Mucosa of gallbladder (tissue), 1 donor: Measurements from ENCODE around the gene SYMPK. TPM values are rescaled to one million over a fixed set of nuclear protein-coding genes. Genes with fewer than 3 reads are reported as not detected.
"Not testable (repeated sequence)": the region's sequence is repeated elsewhere in the genome, so short reads cannot be mapped to it uniquely, and the experiment has no call there.

ENCODE experiments used
- DNase-seq: peaks from one replicate; pipeline ENCODE4 v3.0.0-alpha.2; 2020; ENCODE audit warnings: low spot score
- total RNA-seq: library from RNA; stranded (reverse); gene quantifications from one replicate; pipeline ENCODE4 v1.2.1, GENCODE V29; 2021
- donor health status: DM: no; HTN: no; CAD: no.

The SYMPK gene
- total RNA-seq, 1 donor from 2014 or later: 72.6 TPM

- peak; percentile 95 for DNase-seq
These were observed 22.8 kb upstream of the SYMPK start, which contains the start of gene IRF2BP1 for GRCh38 chr19:45885556-45886426. Gene IRF2BP1 (minus strand): TSS chr19:45886141. CDS start chr19:45885774, 367 bp downstream.

- DNase-seq: no peak
These were observed 22.0 kb upstream of the SYMPK start for GRCh38 chr19:45884682-45885555.

- DNase-seq: no peak
These were observed 21.1 kb upstream of the SYMPK start for GRCh38 chr19:45883881-45884681.

DNA sequence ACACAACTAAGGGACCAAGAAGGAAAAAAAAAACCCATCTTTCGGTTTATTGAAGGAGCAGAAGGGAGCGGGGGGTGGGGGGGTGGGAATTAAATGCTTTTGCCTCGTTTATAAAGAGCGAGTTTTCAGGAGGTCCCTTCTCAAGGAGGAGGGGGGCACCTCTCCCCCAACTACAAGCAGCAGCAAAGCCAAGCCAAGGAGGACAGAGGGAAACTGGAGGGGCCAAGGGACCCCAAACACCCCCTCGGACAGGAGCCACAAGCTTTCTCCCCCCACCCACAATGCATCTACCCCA lies 20.6 kb upstream of the SYMPK start:
- no peak for DNase-seq

DNA sequence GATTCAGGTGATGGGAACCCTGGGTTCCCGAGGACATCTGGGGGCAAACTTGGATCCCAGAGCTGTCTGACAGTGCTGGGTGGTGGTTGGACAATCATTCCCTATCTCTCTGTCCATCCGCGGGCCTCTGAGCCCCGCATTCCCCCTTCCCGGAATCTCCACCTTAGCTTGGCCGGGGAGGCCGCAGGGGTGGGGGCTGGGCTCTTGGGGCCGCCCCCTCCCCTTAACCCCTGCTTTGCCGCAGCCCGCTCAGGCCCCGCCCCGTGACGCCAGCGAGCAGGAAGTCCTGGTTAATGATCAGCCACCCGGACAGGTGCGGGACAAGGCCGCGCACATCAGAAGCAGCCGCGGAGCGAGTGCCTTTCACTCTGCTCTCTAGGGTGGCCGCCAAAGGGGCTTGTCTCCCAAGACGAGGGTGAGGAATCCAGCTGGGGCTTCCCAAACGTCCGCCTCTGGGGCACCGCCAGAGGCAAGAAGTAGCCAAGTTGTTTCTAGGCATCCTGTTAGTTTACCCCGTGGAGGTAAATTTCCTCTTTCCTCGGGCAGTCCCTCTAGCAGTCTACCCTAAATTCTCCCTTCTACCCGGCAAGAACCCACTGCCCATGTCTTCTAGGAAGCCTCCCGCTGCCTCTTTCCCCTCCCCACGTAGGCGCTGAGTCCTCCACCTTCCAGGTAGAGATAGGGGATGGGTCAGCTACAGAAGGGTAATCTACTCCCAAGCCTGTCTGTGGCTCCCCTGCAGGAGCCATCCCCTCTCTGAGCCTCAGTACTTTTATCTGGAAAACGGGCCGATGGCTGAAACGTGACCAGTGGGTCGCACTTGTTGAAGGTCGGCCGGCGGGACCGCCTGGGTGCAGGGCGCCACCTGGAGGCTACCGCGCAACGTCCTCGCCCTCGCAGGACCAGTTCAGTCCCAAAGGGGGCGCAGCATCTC lies 20.0 kb upstream of the SYMPK start:
- DNase-seq: peak; percentile 88

DNA sequence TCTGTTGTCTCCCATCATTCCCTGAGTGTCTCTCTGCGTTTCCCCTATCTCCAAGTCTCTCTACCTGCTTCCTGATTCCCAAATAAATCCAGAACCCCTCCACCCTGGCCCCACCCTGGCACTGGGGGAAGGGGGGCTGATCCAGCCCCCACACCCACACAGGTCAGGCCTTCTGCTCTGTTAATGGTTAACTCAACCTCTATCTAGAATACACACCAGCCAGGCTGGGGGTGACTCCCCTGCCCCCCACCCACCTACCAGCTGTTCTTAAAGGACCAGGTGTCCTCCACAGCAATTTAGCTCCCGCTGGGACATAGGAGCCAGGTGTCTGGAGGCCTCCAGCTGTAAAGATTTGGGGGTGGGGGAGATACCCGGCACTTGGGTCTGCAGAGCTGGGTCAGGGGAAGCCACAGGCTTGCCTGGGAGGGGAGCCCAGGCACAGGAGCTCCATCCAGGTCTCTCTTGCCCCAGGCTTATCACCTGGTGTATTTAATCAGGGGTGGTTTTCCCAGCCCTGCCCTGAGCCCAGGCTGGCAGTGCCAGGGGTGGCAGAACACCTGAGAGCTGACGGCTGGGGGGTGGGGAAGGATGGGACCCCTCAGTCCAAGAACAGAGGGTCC lies 19.1 kb upstream of the SYMPK start:
- no peak for DNase-seq

- DNase-seq: no peak
These were observed 18.3 kb upstream of the SYMPK start for GRCh38 chr19:45881082-45881908.

DNA sequence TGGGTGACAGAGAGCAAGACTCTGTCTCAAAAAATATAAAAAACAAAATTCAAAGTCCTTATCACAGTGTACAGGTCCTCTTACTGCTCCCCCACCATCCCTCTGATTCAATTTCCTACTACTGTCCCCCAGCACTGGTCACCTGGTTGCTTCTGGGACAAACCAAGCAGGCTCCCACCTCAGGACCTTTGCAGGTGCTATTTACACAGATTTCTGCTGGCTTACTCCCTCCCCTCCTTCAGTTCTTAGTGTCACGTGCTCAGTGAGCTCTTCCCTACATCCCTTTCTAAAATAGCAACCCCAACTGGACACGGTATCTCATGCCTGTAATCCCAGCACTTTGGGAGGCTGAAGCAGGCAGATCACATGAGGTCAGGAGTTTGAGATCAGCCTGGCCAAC lies 17.0 kb upstream of the SYMPK start:
- DNase-seq: no peak

DNA sequence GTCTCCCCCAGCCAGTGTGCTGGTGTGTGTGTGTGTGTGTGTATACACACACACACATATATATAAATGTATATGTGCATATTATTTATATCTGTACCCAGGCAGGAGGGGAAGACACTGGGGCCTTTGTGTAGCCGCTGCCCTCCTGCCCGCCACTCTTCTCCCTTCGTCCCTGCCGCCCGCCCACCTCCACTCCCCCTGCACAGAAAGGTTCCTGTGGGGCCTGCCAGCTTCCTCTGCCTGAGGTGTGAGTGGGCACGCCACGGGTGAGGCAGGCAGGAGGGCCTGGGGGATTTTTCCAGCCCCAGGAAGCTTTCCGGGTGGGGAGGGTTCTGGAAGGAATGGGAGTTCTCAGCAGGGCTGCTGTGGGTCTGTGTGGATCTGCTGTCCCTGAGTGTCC lies 16.1 kb upstream of the SYMPK start:
- DNase-seq: no peak

- peak; percentile 66 for DNase-seq
These were observed 15.3 kb upstream of the SYMPK start for GRCh38 chr19:45878043-45878794.

DNA sequence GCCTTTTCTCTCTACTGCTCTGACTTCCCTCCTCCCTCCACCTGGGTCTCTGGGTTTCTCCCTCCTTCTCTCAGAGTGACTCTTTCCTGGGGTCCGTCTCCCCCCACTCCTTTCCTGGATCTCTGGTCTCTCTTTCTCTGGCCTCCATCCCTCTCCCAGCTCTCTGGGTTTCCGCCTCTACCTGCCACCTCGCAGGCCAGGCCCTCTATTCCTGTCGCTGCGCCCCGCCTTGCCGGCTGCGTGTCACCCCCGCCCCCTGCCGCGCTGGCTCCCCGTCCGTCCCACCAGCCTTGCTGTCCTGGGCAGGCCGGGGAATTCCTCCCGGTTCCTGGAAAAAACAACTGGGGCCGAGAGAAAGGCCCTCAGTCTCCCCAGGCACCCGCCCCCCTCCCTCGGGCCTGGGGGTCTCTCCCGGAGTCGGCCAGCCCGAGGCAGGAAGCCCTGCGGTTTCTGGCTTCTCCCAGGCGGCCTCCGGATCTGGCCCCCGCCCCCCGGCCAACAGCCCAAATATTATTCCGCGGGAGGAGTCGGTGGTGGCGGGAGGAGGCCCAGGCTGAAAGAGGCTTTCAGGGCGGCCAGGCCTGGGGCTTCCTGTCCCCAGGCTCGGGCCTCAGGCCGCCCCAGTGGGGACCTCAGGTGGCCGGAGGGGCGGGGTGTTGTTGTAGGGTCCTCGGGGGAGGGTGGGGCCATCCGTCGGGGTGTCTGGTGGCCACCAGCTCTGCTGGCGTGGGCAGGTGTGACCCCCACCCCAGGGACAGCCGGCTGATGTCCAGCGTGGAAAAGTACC lies 13.7 kb upstream of the SYMPK start:
- no peak for DNase-seq

DNA sequence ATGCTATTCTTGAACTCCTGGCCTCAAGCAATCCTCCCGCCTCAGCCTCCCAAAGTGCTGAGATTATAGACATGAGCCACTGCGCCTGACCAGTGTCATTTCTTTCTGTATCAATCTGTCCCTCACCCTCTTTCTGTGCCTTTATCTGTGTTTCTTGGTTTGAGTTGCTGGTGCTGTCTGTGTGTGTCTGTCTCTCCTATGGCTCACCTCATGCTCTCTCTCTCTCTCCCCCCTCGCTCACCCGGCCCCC lies 13.1 kb upstream of the SYMPK start:
- DNase-seq: no peak

DNA sequence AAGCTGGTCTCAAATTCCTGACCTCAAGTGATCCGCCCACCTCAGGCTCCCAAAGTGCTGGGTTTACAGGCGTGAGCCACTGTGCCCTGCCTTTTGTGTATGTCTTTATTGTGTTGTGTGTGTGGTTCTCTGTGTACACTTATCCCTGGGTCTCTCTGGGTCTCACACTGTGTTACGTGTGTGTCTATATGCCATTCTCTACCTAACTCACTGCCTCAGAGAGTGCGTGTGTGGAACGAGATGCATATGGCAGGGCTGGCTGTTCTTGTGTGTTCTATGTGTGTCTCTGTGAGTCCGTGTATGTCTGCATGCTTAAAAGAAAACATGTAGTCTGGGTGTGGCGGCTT lies 11.6 kb upstream of the SYMPK start:
- DNase-seq: no peak

DNA sequence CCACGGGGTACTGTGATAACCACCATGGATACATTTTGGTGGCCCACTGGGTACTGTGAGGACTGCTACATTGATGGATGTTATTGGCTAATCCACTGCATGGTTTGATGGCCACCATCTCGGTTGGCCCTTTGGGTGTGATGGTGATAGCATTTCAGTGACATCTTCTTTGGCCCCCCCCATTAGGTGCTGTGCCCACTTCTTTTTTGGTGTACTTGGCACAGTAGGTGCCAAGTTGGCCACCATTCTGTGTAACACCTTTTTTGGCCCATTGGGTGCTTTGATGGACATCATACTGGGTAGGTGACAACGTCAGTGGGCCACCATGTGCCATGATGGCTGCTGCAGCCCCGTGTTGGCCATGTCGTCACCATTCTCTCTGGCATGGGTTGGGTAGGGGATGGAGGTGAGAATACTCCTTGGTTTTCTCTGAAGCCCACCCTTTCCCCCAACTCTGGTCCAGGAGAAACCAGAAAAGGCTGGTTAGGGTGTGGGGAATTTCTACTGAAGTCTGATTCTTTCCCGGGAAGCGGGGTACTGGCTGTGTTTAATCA lies 10.3 kb upstream of the SYMPK start:
- no peak for DNase-seq

GRCh38 chr19:45872095-45872919 lies 9.4 kb upstream of the SYMPK start:
- DNase-seq: no peak

- DNase-seq: no peak
These were observed 7.9 kb upstream of the SYMPK start for GRCh38 chr19:45870798-45871197.

DNA sequence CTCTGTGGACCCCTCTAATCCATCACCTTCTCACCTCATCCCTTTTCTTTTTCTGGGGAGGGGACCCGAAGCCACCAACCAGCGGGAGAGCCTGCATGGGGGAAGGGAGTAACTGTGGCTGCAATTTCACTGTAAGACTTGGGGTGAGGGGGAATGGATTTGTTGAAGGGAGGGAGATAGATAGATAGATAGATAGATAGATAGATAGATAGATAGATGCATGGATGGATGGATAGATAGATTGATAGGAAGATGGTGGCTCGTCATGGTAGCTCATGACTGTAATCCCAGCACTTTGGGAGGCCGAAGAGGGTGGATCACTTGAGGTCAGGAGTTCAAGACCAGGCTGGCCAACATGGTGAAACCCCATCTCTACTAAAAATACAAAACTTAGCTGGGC lies 4.3 kb upstream of the SYMPK start:
- DNase-seq: not testable (repeated sequence)
